GM23338 (cell line): ENCODE data around the gene ZNF174.

ENCODE experiments used
- CTCF ChIP-seq, 2 experiments: fragments of 200-600 bp in 1 of 2; sonication (generic) in 1 of 2; conservative IDR thresholded peaks; 2 replicates each; pipeline versions ENCODE4 v1.5.1 to v1.6.1; 2016 to 2017; ENCODE audit warnings: antibody characterized with exemption in 2 of 2, low read depth in 2 of 2, mild to moderate bottlenecking in 2 of 2, moderate library complexity in 1 of 2
- JUNB ChIP-seq: IDR thresholded peaks from one replicate; pipeline ENCODE4 v1.6.1; 2016; ENCODE audit warnings: antibody characterized with exemption; ENCODE audit not compliant: unreplicated experiment

DNA sequence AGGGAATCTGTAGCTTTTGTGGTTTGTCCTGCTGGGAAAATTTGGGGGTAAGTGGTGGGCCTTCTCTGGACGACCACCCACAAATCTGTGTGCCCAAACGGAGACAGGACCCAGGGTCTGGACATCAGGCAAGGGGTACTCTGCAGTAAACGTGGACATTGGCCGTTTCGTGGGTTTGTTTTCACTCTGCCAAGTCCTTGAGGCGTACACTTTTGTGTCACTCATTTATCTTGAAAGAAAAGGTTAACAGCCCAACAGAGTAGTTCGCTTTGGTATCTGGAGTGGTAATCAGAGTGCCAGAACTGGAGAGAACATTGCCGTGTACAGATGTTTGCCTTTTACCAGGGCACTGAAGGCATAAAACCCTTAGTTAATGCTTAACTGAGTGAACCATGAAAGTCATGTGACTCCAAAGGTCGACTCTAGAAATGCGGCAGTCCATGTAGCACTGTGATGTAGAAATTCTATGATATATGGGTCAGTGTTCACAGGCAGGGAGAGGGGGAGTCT is 57.9 kb downstream of the ZNF174 start:
- no peak for TF ChIP-seq CTCF (conservative IDR thresholded peaks at IDR 0.05; ENCODE audit: low read depth in 2 of 2)
- TF ChIP-seq JUNB: no peak
